Nephron progenitor cell (in vitro differentiated cells): ENCODE measurements around the gene GRPEL1.
A peak's percentile ranks its signal among the peaks of the same experiment; 100 is the strongest.

Source experiments
- DNase-seq: peaks from one replicate; pipeline ENCODE4 v3.0.0; 2021
- H3K27ac Mint-ChIP-seq: 2 replicates; pipeline ENCODE4 v1.8.0; 2021; ENCODE audit warnings: mild to moderate bottlenecking, moderate library complexity, mixed read lengths
- H3K27me3 Mint-ChIP-seq: 2 replicates; pipeline ENCODE4 v1.8.0; 2021; ENCODE audit warnings: mild to moderate bottlenecking, low read depth, mixed read lengths; ENCODE audit not compliant: poor library complexity
- H3K36me3 Mint-ChIP-seq: 2 replicates; pipeline ENCODE4 v1.8.0; 2021; ENCODE audit warnings: low read depth, mixed read lengths
- H3K4me1 Mint-ChIP-seq: 2 replicates; pipeline ENCODE4 v1.8.0; 2021; ENCODE audit warnings: mixed read lengths
- H3K4me3 Mint-ChIP-seq: 2 replicates; pipeline ENCODE4 v1.8.0; 2021; ENCODE audit warnings: mild to moderate bottlenecking, moderate library complexity, mixed read lengths
- H3K9me3 Mint-ChIP-seq: 2 replicates; pipeline ENCODE4 v1.8.0; 2021; ENCODE audit warnings: mild to moderate bottlenecking, moderate library complexity, mixed read lengths
- TF ChIP-seq, protein P1 (sequence below): fragments of 200-600 bp; sonication (generic); IDR thresholded peaks from 2 replicates; pipeline ENCODE4 v1.5.0; 2021; ENCODE audit warnings: antibody characterized with exemption

Gene GRPEL1

DNA sequence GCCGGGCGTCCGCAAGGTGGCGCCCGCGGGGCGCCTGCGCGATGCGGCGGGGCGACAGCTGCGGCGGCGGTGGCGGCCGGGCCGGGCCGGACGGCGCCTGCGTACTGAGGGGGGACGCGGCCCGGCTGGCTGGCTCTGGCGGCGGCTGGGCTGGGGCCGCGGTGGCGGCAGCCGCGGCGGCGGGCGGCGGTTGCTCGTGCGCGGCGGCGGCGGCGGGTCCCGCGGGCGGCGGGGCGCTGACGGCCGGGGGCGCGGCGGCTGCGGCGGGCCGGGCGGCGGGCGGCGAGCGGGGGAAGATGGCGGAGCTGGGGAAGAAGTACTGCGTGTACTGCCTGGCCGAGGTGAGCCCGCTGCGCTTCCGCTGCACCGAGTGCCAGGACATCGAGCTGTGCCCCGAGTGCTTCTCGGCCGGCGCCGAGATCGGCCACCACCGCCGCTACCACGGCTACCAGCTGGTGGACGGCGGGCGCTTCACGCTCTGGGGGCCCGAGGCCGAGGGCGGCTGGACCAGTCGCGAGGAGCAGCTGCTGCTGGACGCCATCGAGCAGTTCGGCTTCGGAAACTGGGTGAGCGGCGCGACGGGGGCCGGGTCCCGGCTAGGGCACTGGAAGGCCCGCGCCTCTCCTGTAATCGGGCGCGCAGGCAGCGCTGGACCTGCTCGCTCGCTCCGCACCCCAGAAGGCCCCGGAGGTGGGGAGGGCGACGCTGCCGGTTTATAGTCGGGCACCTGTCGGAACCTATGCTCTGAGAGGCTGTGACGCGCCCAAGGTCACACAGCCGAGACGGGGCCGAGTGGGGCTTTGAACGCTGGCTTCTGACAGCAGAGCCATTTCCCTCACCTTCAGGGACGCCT is 24.4 kb downstream of the GRPEL1 start, which contains the start of gene TADA2B:
TSS of gene TADA2B (plus strand) at position 89 of the 853 bp plus-strand sequence. CDS start at position 297, 208 bp downstream.
- peaks cover 23% of the 10 kb centered on the region for H3K27me3 Mint-ChIP-seq
- no peaks in the 10 kb centered on the region for H3K9me3 Mint-ChIP-seq

DNA sequence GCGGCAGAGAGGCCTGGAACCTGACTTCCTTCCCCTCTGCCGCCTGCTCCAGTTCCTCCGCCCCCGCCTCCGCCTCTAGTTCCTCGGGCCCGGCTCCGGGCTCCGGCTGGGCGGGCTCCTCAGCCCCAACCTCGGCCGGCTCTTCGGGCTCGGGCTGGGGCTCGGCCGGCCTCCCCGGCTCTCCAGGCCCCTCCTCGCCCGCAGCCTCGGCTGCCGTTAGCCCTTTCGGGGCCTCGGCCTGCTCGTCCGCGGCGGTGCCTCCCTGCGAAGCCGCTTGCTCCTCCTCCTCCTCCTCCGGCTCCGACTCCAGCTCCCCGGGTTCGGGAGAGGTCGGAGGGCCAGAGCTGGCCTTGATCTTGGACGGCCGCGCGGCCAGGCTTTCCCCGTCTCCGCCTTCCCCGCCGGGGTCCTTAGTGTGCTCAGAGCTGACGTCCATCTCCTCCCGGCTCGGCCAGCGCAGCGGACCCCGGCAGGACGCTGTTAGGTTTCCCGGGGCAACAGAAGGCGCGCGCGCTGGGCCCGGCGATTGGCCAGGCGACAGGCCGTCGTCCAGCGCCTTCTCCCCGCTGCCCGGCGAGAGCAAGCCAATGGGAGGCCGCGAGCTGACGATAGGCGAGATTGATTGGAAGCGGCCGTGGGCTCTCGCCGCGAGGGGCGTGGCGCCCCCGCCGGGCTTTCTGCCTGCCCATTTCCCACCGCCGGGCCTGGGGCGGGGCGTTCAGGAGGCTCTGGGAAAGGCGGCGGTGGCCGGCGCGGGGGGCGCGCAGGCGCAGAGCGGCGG is 25.2 kb downstream of the GRPEL1 start:
- peak; percentile 96 for DNase-seq
- Mint-ChIP-seq H3K4me3 (peak overlapping the region; percentile 92), H3K27me3 (peaks cover 23% of the 10 kb centered on the region), H3K27ac (peak overlapping the region; percentile 77), H3K4me1 (peaks cover 53% of the 10 kb centered on the region), H3K9me3 (no peaks in the 10 kb centered on the region), H3K36me3 (no peaks in the 10 kb centered on the region)
- TF ChIP-seq, protein P1, sequence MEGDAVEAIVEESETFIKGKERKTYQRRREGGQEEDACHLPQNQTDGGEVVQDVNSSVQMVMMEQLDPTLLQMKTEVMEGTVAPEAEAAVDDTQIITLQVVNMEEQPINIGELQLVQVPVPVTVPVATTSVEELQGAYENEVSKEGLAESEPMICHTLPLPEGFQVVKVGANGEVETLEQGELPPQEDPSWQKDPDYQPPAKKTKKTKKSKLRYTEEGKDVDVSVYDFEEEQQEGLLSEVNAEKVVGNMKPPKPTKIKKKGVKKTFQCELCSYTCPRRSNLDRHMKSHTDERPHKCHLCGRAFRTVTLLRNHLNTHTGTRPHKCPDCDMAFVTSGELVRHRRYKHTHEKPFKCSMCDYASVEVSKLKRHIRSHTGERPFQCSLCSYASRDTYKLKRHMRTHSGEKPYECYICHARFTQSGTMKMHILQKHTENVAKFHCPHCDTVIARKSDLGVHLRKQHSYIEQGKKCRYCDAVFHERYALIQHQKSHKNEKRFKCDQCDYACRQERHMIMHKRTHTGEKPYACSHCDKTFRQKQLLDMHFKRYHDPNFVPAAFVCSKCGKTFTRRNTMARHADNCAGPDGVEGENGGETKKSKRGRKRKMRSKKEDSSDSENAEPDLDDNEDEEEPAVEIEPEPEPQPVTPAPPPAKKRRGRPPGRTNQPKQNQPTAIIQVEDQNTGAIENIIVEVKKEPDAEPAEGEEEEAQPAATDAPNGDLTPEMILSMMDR: no peak

More for the DNA sequence above, 24.4 kb downstream of the GRPEL1 start, which contains the start of gene TADA2B:
- peak within 1 kb of the TSS; percentile 77 for H3K27ac Mint-ChIP-seq
- TF ChIP-seq, protein P1: no peak
- no peaks in the 10 kb centered on the region for H3K36me3 Mint-ChIP-seq
- peaks cover 54% of the 10 kb centered on the region for H3K4me1 Mint-ChIP-seq
- DNase-seq: peak; percentile 57
- peak within 1 kb of the TSS; percentile 92 for H3K4me3 Mint-ChIP-seq

DNA sequence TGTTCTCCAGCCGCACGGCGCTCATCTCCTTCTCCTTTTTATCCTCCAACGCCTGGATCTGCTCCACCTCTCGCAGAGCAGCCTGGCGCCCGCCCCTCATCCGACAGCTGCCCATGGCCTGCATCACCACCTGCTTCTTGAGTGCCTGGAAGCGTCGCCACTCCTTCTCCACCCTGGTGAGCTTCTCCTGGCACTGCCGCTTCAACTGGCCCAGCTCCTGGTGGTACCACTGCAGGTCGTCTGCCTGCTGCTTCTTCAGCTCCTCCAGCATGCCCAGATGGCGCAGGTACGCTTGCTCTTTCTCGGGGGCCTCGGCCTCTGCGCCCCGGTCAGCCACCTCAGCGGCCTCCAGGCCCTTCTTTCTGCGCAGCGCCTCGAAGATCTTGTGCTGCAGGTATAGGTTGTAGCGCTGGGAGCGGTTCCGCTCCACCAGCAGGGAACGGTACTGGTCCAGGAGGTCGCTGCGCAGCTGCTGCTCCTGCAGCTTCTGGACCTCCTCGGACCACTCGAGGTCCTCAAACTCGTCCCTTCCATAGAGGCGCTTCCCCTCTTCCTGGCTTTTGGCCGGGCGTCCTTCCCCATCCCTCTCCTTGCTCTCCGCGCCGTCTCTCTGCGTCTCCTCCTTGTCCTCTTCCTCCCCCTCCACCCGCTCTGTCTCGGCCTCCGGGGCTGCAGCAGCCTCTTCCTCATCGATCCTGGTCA is 25.9 kb downstream of the GRPEL1 start:
- H3K4me1 Mint-ChIP-seq: peaks cover 46% of the 10 kb centered on the region
- no peak for DNase-seq
- H3K27ac Mint-ChIP-seq: no peak overlapping the region
- H3K36me3 Mint-ChIP-seq: no peaks in the 10 kb centered on the region
- TF ChIP-seq, protein P1: no peak
- peak overlapping the region; percentile 92 for H3K4me3 Mint-ChIP-seq
- H3K9me3 Mint-ChIP-seq: no peaks in the 10 kb centered on the region
- peaks cover 23% of the 10 kb centered on the region for H3K27me3 Mint-ChIP-seq

GRCh38 chr4:7041246-7041645 is 26.6 kb downstream of the GRPEL1 start:
- no peak overlapping the region for H3K27ac Mint-ChIP-seq
- no peaks in the 10 kb centered on the region for H3K36me3 Mint-ChIP-seq
- DNase-seq: no peak
- TF ChIP-seq, protein P1: no peak
- no peaks in the 10 kb centered on the region for H3K9me3 Mint-ChIP-seq
- peaks cover 39% of the 10 kb centered on the region for H3K4me1 Mint-ChIP-seq
- H3K27me3 Mint-ChIP-seq: peaks cover 23% of the 10 kb centered on the region
- peak overlapping the region; percentile 92 for H3K4me3 Mint-ChIP-seq

DNA sequence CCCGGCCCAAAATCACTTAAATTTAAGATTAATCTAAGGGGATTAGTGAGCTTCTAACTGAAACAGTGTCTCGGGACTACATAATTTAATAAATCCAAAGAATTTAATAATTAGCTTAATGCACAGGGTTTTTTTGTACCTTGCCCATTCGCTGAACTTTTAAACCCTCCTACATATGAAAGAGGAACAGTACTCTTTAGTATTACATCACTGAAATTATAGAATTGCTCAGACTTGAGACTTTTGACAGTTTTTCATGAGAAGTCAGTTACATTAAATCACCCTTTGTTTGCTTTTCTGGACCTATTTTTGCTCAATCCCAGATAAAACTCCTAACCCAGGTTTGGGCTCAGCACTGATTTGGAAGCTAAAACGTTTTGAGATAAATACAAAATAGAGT is 27.1 kb downstream of the GRPEL1 start:
- H3K4me1 Mint-ChIP-seq: peaks cover 34% of the 10 kb centered on the region
- H3K27ac Mint-ChIP-seq: no peak overlapping the region
- peak overlapping the region; percentile 32 for H3K4me3 Mint-ChIP-seq
- H3K36me3 Mint-ChIP-seq: no peaks in the 10 kb centered on the region
- no peaks in the 10 kb centered on the region for H3K9me3 Mint-ChIP-seq
- H3K27me3 Mint-ChIP-seq: peaks cover 23% of the 10 kb centered on the region
- TF ChIP-seq, protein P1: no peak
- no peak for DNase-seq
